Measurements from ENCODE around the gene GRID1.
"Not testable (repeated sequence)": the region's sequence is repeated elsewhere in the genome, so short reads cannot be mapped to it uniquely, and the experiment has no call there.

Gene GRID1

GRCh38 chr10:85713885-85714284 lies 652.7 kb downstream of the GRID1 start:
- no peak overlapping the region for H3K4me2 ChIP-seq (ENCODE audit: low read length)
- H3K4me1 ChIP-seq (ENCODE audit: control insufficient read depth, low read depth, low read length) = no peaks in the 10 kb centered on the region
- H3K4me3 ChIP-seq (ENCODE audit: low read length) = no peak overlapping the region
- H3K27me3 ChIP-seq (ENCODE audit: insufficient read depth, low read length, poor library complexity) = no peaks in the 10 kb centered on the region
- no peaks in the 10 kb centered on the region for H3K79me2 ChIP-seq (ENCODE audit: control insufficient read depth, insufficient read depth, low read length)
- no peak for DNase-seq
- no peaks in the 10 kb centered on the region for H3K36me3 ChIP-seq (ENCODE audit: control insufficient read depth, insufficient read depth, low read length)
- no peak overlapping the region for H2BK15ac ChIP-seq (replicated peaks; ENCODE audit: low read depth)
- no peaks in the 10 kb centered on the region for H3K79me1 ChIP-seq (ENCODE audit: low read length)
- H3K23ac ChIP-seq (ENCODE audit: low read length) = no peak overlapping the region
- no peak overlapping the region for H4K8ac ChIP-seq (ENCODE audit: low read depth, low read length)
- no peak overlapping the region for H3K56ac ChIP-seq (ENCODE audit: low read length)
- no peak overlapping the region for H3K4ac ChIP-seq (ENCODE audit: low read depth, low read length)
- no peak overlapping the region for H3K18ac ChIP-seq (ENCODE audit: low read length)
- no peak overlapping the region for H3K9ac ChIP-seq (ENCODE audit: low read length)
- H2AK5ac ChIP-seq (ENCODE audit: low read length) = no peak overlapping the region
- WGBS (ENCODE audit: extremely low coverage, insufficient coverage, low lambda C conversion rate) = no CpG with 5 or more reads among the region's 4 CpGs
- H2BK120ac ChIP-seq (ENCODE audit: low read depth, low read length) = no peak overlapping the region
- H2BK5ac ChIP-seq (ENCODE audit: low read length) = no peak overlapping the region
- H3K27ac ChIP-seq (ENCODE audit: low read depth, low read length) = no peak overlapping the region
- no peak overlapping the region for H4K5ac ChIP-seq (ENCODE audit: low read length)

- Histone ChIP-seq H3K4me2 (ENCODE audit: low read length) (no peak overlapping the region), H3K4me3 (ENCODE audit: low read length) (no peak overlapping the region), H3K27ac (ENCODE audit: low read depth, low read length) (no peak overlapping the region), H3K18ac (ENCODE audit: low read length) (no peak overlapping the region), H3K36me3 (ENCODE audit: control insufficient read depth, insufficient read depth, low read length) (no peaks in the 10 kb centered on the region), H3K27me3 (ENCODE audit: insufficient read depth, low read length, poor library complexity) (no peaks in the 10 kb centered on the region), H3K23ac (ENCODE audit: low read length) (no peak overlapping the region), H3K79me1 (ENCODE audit: low read length) (no peaks in the 10 kb centered on the region), H3K9ac (ENCODE audit: low read length) (no peak overlapping the region), H3K56ac (ENCODE audit: low read length) (no peak overlapping the region), H3K4me1 (ENCODE audit: control insufficient read depth, low read depth, low read length) (no peaks in the 10 kb centered on the region), H2BK120ac (ENCODE audit: low read depth, low read length) (no peak overlapping the region), H2AK5ac (ENCODE audit: low read length) (no peak overlapping the region), H4K8ac (ENCODE audit: low read depth, low read length) (no peak overlapping the region), H2BK15ac (replicated peaks; ENCODE audit: low read depth) (no peak overlapping the region), H2BK5ac (ENCODE audit: low read length) (no peak overlapping the region), H3K4ac (ENCODE audit: low read depth, low read length) (no peak overlapping the region), H4K5ac (ENCODE audit: low read length) (no peak overlapping the region), H3K79me2 (ENCODE audit: control insufficient read depth, insufficient read depth, low read length) (no peaks in the 10 kb centered on the region)
- 100% methylated on average over 1 of the region's 2 CpGs for WGBS (ENCODE audit: extremely low coverage, insufficient coverage, low lambda C conversion rate)
- no peak for DNase-seq
Measured at GRCh38 chr10:85702768-85703167, 663.8 kb downstream of the GRID1 start.

- not testable (repeated sequence) for DNase-seq; H3K79me2 ChIP-seq (ENCODE audit: control insufficient read depth, insufficient read depth, low read length); H3K56ac ChIP-seq (ENCODE audit: low read length); H3K27ac ChIP-seq (ENCODE audit: low read depth, low read length); H4K5ac ChIP-seq (ENCODE audit: low read length); H3K27me3 ChIP-seq (ENCODE audit: insufficient read depth, low read length, poor library complexity); H3K23ac ChIP-seq (ENCODE audit: low read length); H4K8ac ChIP-seq (ENCODE audit: low read depth, low read length); H2AK5ac ChIP-seq (ENCODE audit: low read length); H3K36me3 ChIP-seq (ENCODE audit: control insufficient read depth, insufficient read depth, low read length); H3K4ac ChIP-seq (ENCODE audit: low read depth, low read length); H3K4me3 ChIP-seq (ENCODE audit: low read length); H3K9ac ChIP-seq (ENCODE audit: low read length); H3K18ac ChIP-seq (ENCODE audit: low read length); H3K4me1 ChIP-seq (ENCODE audit: control insufficient read depth, low read depth, low read length); H2BK120ac ChIP-seq (ENCODE audit: low read depth, low read length); H2BK5ac ChIP-seq (ENCODE audit: low read length); H2BK15ac ChIP-seq (replicated peaks; ENCODE audit: low read depth); H3K4me2 ChIP-seq (ENCODE audit: low read length); H3K79me1 ChIP-seq (ENCODE audit: low read length)
- WGBS (ENCODE audit: extremely low coverage, insufficient coverage, low lambda C conversion rate) = no CpG with 5 or more reads among the region's 4 CpGs
Measured at GRCh38 chr10:85699066-85699465, 667.5 kb downstream of the GRID1 start.

DNA sequence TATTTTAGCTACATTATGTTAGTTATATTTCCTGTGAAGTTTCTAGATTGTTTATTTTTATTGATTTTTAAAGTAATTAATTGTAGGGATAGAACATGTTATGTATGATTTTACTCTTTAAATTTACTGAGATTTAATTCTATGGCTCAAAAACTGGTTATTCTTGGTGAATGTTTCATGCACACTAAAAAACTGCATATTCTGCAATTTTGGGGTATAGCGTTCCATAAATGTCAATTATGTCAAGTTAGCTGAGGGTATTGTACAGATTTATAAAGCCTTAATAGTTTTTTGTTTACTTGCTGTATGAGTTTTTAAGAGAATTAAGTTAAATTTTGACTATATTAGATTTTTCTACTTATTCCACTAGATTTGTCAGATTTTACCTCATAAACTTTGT lies 669.7 kb downstream of the GRID1 start:
- H3K23ac ChIP-seq (ENCODE audit: low read length) = no peak overlapping the region

GRCh38 chr10:85682621-85683020 lies 684.0 kb downstream of the GRID1 start:
- Histone ChIP-seq H4K8ac (ENCODE audit: low read depth, low read length) (no peak overlapping the region), H4K5ac (ENCODE audit: low read length) (no peak overlapping the region), H3K4ac (ENCODE audit: low read depth, low read length) (no peak overlapping the region), H3K79me1 (ENCODE audit: low read length) (no peaks in the 10 kb centered on the region), H3K4me2 (ENCODE audit: low read length) (no peak overlapping the region), H2BK5ac (ENCODE audit: low read length) (no peak overlapping the region), H3K36me3 (ENCODE audit: control insufficient read depth, insufficient read depth, low read length) (no peaks in the 10 kb centered on the region), H3K9ac (ENCODE audit: low read length) (no peak overlapping the region), H3K79me2 (ENCODE audit: control insufficient read depth, insufficient read depth, low read length) (no peaks in the 10 kb centered on the region), H3K4me3 (ENCODE audit: low read length) (no peak overlapping the region), H2BK15ac (replicated peaks; ENCODE audit: low read depth) (no peak overlapping the region), H2BK120ac (ENCODE audit: low read depth, low read length) (no peak overlapping the region), H3K18ac (ENCODE audit: low read length) (no peak overlapping the region), H3K27me3 (ENCODE audit: insufficient read depth, low read length, poor library complexity) (no peaks in the 10 kb centered on the region), H3K27ac (ENCODE audit: low read depth, low read length) (no peak overlapping the region), H3K23ac (ENCODE audit: low read length) (no peak overlapping the region), H2AK5ac (ENCODE audit: low read length) (no peak overlapping the region), H3K4me1 (ENCODE audit: control insufficient read depth, low read depth, low read length) (no peaks in the 10 kb centered on the region), H3K56ac (ENCODE audit: low read length) (no peak overlapping the region)
- no peak for DNase-seq
- no CpG with 5 or more reads among the region's 1 CpG for WGBS (ENCODE audit: extremely low coverage, insufficient coverage, low lambda C conversion rate)

More for the DNA sequence above, 669.7 kb downstream of the GRID1 start:
- Histone ChIP-seq H3K36me3 (ENCODE audit: control insufficient read depth, insufficient read depth, low read length) (no peaks in the 10 kb centered on the region), H3K4me3 (ENCODE audit: low read length) (no peak overlapping the region), H3K18ac (ENCODE audit: low read length) (no peak overlapping the region), H2BK120ac (ENCODE audit: low read depth, low read length) (no peak overlapping the region), H4K8ac (ENCODE audit: low read depth, low read length) (no peak overlapping the region), H2BK5ac (ENCODE audit: low read length) (no peak overlapping the region), H2BK15ac (replicated peaks; ENCODE audit: low read depth) (no peak overlapping the region), H2AK5ac (ENCODE audit: low read length) (no peak overlapping the region), H3K79me1 (ENCODE audit: low read length) (no peaks in the 10 kb centered on the region), H3K4me2 (ENCODE audit: low read length) (no peak overlapping the region), H3K27ac (ENCODE audit: low read depth, low read length) (no peak overlapping the region), H3K27me3 (ENCODE audit: insufficient read depth, low read length, poor library complexity) (no peaks in the 10 kb centered on the region), H3K9ac (ENCODE audit: low read length) (no peak overlapping the region), H4K5ac (ENCODE audit: low read length) (no peak overlapping the region), H3K79me2 (ENCODE audit: control insufficient read depth, insufficient read depth, low read length) (no peaks in the 10 kb centered on the region), H3K4me1 (ENCODE audit: control insufficient read depth, low read depth, low read length) (no peaks in the 10 kb centered on the region), H3K56ac (ENCODE audit: low read length) (no peak overlapping the region), H3K4ac (ENCODE audit: low read depth, low read length) (no peak overlapping the region)
- no peak for DNase-seq
- no CpG with 5 or more reads among the region's 1 CpG for WGBS (ENCODE audit: extremely low coverage, insufficient coverage, low lambda C conversion rate)

GRCh38 chr10:85679710-85680109 lies 686.9 kb downstream of the GRID1 start:
- no peak overlapping the region for H3K4ac ChIP-seq (ENCODE audit: low read depth, low read length)
- no peak overlapping the region for H3K4me3 ChIP-seq (ENCODE audit: low read length)
- H4K8ac ChIP-seq (ENCODE audit: low read depth, low read length) = no peak overlapping the region
- no peak overlapping the region for H2BK5ac ChIP-seq (ENCODE audit: low read length)
- H3K27ac ChIP-seq (ENCODE audit: low read depth, low read length) = no peak overlapping the region
- no peak overlapping the region for H3K23ac ChIP-seq (ENCODE audit: low read length)
- no peaks in the 10 kb centered on the region for H3K36me3 ChIP-seq (ENCODE audit: control insufficient read depth, insufficient read depth, low read length)
- no peaks in the 10 kb centered on the region for H3K79me2 ChIP-seq (ENCODE audit: control insufficient read depth, insufficient read depth, low read length)
- H3K27me3 ChIP-seq (ENCODE audit: insufficient read depth, low read length, poor library complexity) = no peaks in the 10 kb centered on the region
- no peak overlapping the region for H2AK5ac ChIP-seq (ENCODE audit: low read length)
- no peak overlapping the region for H3K18ac ChIP-seq (ENCODE audit: low read length)
- H3K4me2 ChIP-seq (ENCODE audit: low read length) = no peak overlapping the region
- WGBS (ENCODE audit: extremely low coverage, insufficient coverage, low lambda C conversion rate) = no CpG with 5 or more reads among the region's 4 CpGs
- no peak overlapping the region for H3K9ac ChIP-seq (ENCODE audit: low read length)
- no peak overlapping the region for H3K56ac ChIP-seq (ENCODE audit: low read length)
- no peak overlapping the region for H4K5ac ChIP-seq (ENCODE audit: low read length)
- no peaks in the 10 kb centered on the region for H3K4me1 ChIP-seq (ENCODE audit: control insufficient read depth, low read depth, low read length)
- no peaks in the 10 kb centered on the region for H3K79me1 ChIP-seq (ENCODE audit: low read length)
- no peak for DNase-seq
- H2BK15ac ChIP-seq (replicated peaks; ENCODE audit: low read depth) = no peak overlapping the region
- no peak overlapping the region for H2BK120ac ChIP-seq (ENCODE audit: low read depth, low read length)
